Stimulated activated CD4-positive, alpha-beta T cell treated with anti-CD3 and anti-CD28 coated beads, Interleukin-4, amount 100 ng/mL, for 1 hour (primary cell): ENCODE data around the gene RFTN1.
A peak's percentile ranks its signal among the peaks of the same experiment; 100 is the strongest.

Source experiments
- DNase-seq: peaks from one replicate; pipeline ENCODE4 v3.0.0-alpha.2; 2020

The RFTN1 gene

DNA sequence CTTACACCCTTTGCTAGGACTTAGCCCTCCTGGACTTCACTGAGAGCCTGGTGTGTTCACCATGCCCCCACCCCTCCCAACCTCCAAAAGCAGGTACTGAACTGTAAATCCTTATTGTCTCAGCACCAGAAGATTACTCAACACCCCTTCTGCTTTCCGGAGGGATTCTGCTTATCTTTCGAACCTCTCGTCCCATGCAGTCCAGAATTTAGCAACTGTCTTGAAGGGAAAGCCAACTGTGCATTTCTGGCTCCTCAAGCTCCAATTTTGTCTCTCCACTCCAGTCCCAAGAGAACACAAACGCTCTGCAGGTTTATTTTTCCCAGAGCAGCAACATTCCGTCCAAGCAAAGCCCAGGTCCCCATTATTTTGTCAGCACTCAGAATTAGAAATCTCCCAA, 49.6 kb downstream of the RFTN1 start:
- DNase-seq: no peak

DNA sequence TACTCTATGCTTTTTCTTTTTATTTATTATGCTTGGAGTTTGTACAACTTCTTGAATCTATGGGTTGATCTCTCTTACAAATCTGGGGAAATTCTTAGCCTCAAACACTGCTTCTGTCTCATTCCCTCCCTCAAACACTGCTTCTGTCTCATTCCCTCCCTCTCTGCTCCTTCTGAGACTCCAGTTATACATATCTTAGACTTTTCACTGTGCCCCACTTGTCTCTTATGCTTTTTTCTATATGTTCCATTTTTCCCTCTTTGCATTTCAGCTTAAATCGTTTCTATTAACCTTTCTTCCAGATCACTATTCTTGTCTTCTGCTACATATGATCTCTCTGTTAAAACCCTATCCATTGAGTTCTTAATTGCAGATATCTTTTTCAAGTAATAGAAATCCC, 50.4 kb downstream of the RFTN1 start:
- no peak for DNase-seq

DNA sequence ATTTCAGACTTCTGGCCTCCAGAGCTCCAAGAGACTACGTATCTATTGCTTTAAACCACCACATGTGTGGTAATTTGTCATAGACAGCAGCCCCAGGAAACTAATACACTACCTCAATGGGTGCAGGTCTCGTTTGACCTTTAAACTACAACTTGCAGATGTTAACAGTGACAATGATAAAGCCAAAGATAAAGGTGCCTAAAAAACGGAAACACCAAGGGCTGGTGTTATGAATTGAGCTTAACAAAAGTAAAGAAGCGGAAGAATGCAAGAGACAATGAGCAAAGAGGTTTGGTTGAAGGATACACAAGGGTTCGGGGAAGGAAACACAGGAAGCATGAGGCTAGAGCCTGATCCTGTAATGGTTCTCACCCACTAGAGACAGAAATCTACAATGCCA, 50.8 kb downstream of the RFTN1 start:
- no peak for DNase-seq

DNA sequence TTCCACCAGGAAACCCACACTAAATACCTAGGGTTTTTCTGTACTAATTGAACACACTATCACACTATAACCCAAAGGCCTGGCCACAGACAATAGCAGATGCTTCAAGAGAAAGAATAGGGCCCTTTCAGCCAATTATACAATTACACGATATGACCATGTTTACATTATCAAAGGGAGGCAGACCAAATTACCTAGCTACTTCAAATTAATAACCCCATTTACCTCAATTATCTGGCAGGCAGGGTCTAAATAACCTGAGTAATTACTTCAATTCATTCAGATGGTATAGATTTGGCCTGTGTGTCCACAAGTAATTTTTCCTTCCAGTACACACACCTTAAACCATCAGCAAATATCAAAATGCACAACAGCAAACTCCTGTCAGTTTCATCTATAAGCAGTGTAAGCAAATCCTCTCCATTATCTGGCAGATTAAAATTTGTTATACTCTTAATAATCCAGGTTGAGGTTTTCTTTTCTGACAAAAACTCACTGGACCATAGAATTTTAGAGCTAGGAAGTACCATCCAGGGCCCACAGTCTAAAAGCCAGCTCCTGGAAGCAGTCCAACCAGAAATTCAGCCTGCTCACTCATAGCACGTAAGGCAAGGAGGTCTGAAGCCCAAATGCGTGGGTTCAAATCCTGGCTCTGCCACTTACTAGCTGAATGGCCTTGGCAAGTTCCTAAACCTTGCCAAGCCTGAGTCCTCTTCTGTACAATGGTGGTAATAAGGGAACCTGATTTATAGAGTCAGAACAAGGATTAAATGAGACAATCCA, 51.8 kb downstream of the RFTN1 start:
- no peak for DNase-seq

DNA sequence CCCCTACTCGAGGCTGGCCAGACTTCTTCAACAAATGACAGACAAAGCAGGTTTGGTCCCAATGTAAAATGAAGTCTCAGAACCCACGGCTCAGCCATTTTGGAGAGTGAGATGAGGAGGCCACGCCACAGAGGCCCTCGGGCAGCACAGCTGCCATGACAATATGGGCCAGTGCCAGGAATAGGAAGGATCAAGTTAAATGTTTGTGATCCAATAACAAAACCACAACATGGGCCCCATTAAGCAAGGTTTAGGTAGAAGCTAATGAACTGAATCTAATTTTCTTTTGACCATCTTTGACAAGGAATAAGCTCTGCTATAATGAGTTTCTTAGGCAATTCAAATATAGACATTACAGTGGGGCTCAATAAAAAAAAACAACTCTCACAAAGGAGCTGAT, 52.6 kb downstream of the RFTN1 start:
- no peak for DNase-seq

DNA sequence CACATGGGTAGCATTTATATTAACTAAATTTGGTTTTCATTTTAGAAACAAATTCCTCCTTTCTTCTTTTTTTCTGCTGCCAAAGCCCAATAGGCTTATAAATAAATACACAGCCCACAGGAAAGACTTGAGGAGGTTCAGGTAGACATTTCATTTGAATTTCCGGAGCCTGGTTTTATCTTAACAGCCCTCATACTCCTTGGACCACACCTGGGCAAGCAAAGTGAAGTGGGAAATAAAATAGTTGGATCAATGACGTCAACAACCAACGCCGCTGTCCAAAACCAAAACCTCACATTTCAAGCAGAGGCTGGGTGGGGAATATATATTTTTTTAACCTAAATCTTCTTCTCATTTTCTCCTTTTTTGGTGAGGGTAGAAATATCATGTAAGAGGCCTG, 53.2 kb downstream of the RFTN1 start:
- DNase-seq: no peak

DNA sequence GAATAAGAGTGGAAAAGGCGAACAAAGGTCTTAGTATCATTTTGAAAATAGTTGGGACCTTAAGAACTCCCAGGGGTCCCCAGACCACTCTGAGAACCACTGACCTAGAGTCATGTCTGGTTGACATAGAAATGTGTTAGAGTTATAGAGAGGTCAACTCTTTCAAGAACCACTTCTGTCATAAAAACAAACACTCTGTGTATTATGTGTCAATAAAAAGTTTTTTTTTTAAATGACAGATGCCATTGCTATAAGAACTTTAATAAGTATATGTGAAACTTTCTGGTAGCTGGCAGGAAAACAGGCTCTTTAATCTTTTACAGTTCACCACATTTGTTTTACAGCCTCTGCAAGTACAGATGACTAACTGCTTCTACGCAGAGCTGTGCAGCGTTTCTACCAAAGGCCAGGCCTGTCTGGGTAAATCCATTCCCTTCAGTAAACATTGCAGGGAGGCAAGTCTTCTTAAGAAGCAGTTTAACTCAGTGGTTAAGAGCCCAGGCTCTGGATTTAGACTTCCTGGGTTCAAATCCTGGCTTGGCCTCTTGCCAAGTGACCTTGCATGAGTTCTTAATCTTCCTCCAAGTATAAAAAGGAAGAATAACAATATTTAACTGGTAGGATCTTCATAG, 56.6 kb downstream of the RFTN1 start:
- no peak for DNase-seq

DNA sequence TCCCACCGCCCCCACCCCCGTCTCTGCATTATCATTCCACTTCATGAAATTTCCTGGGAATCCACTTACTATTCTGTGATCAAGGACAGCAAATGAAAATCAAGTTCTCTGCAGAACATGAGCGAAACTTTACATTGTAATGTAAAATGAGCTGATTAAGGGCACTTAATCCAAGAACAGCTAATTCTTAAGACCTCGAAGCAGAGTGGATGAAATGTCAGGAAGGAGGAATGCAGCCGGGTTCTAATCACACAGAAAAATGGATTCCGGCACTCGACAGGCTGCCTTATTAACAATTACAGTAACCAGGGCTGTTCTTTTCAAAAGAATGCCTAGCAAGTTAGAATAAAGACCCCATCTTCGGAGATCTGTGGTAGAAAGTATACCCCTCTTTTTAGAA, 57.5 kb downstream of the RFTN1 start:
- DNase-seq: no peak

DNA sequence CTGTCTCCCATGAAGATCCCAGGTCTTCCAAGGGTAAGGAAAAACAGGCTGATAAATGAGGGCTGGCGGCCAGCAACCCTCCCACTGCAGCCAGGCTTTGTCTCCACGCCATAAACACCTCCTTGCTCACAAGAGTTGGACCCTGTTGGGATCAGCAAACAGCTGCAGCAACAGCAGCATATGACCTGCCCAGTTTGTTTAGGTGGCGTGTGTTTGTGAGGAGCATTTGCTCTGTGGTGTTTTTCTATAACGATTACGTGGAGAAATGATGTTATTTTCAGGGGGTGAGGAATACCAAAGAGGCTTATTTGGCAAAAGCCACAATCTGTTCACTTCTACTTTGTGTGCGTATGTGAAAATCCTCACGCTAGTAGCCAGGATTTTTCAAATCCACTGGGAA, 58.5 kb downstream of the RFTN1 start:
- DNase-seq: no peak

DNA sequence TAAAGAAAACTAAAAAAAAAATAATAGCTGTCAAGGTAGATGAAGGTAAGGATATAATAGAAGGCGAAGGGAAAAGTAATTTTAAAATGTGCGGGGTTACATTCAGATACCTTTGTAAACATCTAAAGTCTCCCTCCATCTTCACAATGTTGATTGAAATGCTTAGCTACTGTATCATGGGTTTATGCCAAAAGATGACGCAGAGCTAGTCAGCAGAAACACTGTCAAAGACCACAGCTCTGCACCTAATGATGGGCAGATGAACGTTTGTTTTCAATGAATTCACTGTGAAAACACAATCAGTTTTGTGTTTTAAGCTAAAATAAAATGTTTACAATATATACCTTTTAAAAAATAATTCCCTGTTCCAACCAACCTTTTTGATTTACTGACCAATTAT, 61.2 kb downstream of the RFTN1 start:
- DNase-seq: no peak

DNA sequence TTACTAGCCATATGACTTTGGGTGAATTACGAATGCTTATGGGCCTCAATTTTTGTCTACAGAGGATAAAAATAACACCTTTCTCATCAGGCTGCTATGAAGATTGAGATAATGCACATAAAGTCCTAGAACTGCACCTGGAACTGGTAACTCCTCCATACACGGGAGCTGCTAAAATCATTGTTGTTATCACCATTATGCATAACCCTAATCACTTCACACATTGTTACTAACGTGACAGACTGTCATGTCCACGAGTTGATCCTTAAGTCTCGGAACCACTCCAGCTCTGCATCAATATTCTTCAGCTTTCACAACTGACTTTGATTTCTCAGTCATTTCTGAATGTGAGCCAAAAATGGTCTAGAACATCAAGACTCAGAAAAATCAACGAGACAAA, 64.1 kb downstream of the RFTN1 start:
- DNase-seq: no peak

DNA sequence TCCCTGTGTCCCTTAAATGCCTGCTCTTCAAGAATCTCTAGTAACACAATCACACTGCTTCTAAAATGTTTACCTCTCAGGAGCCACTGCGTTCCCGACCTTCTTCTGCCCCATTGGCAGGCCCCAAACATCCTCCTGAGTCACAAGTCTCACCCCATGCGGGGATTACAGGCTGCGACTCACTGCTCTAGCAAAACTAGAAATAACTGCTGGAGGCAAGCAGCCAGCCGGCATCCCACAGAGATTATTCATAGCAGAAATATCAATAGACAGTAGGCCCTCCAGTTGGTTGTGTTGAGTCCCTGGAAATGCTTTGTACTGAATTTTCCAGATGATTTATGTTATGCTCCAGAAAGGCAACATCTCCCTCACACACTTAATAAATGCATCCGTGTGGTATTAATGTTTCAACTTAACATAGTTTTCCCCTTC, 64.8 kb downstream of the RFTN1 start:
- peak; percentile 30 for DNase-seq

DNA sequence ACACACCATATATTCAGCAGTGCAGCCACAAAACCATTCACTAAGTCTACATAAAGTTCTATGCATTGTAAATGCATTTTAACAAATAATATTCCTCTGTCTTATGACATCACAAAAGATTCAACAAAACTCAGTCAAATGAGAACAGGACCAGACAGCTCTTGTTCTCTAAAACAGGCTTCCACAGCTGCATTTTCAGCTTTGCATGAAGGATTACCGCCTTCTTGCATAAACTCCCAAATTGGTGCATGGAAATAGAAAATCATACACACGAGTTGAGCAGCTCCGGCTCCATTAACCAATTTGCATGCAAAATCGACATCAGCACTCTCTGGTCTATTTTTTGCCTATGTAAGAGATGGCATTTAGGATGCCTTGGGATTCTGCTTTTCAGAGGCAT, 66.4 kb downstream of the RFTN1 start:
- no peak for DNase-seq

DNA sequence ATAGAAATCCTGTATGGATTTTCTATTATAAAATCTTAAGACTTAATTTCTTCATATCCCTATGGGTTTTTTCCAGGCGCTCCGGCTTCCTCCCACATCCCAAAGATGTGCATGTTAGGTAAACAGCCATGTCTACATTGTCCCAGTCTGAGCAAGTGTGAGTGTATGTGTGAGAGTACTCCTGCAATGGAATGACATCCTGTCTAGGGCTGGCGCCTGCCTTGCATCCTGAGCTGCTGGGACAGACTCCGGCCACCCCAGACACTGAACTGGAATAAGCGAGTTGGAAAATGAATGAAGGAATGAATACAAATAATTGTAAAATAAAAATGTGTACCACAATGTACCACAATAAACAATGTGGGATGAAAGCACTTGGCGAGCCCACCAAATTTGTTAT, 69.2 kb downstream of the RFTN1 start:
- DNase-seq: no peak

DNA sequence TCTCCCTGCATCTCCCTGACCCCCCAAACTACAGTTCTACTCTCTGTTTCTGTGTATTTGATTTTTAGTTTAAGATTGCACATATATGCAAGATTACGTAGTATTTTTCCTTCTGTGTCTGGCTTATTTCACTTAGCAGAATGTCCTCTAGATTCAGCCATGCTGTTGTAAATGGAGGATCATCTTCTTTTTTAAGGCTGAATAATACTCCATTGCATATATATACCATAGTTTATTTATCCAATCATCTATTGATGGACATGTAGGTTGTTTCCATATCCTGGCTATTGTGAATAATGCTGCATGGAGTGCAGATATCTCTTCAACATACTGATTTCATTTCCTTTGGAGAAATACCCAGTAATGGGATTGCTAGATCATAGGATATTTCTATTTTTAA, 70.8 kb downstream of the RFTN1 start:
- DNase-seq: no peak

DNA sequence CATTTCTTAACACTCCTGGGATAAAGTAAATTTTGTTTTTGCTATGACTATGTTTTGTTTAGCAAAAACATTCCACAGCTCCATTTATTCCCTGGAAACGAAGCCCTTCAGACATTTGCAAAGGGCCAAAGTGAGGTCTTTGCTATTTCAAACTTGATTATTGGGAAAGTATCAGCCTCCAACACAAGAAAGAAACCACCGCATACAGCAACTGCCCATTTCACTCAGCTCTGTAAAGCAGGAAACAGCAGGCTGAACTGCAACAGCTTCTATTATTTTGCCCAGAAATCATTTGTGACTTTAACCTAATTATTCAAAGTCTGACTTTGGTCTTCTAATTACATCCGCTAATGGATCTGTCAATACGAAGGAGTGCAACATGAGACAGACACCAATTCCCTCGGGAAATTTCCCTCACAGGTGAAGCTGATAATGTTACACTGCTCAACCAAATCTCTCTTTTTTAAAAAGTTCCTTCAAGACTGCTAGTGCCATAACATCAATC, 72.1 kb downstream of the RFTN1 start:
- no peak for DNase-seq

DNA sequence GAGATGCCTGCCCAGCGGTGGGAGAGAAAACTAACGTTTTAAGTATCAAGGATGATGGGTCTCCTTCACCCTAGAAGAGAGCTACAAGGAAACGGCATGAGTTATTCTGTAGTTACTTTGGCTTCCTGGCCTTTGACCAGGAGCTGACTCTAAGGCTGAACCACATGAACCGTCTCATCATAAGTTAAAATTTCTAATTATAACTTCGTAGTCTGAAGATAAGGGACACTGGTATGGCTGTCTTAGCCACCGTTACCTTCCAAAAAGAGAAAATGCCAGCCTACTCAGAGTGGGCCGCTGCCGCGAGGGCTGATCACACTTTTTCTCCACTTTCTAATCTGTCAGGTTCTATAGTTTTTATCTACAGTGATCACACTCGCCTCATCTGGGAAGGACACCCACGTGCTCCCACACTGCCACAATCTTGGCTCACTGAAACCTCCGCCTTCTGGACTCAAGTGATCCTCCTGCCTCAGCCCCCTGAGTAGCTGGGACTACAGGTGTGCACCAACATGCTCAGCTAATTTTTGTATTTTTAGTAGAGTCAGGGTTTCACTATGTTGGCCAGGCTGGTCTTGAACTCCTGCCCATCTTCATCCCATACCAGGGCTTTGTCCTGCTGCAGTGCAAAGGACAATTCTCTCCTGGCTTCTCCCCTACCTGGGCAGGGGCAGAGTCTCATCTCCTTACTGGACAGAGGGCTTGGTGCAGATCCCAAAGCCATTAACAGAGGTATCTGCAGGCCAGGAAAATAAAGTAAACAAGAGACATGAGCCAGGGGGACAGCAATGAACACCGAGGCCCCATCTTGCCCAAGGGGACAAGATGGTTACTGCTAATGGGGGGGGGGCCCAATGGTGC, 73.4 kb downstream of the RFTN1 start:
- no peak for DNase-seq

DNA sequence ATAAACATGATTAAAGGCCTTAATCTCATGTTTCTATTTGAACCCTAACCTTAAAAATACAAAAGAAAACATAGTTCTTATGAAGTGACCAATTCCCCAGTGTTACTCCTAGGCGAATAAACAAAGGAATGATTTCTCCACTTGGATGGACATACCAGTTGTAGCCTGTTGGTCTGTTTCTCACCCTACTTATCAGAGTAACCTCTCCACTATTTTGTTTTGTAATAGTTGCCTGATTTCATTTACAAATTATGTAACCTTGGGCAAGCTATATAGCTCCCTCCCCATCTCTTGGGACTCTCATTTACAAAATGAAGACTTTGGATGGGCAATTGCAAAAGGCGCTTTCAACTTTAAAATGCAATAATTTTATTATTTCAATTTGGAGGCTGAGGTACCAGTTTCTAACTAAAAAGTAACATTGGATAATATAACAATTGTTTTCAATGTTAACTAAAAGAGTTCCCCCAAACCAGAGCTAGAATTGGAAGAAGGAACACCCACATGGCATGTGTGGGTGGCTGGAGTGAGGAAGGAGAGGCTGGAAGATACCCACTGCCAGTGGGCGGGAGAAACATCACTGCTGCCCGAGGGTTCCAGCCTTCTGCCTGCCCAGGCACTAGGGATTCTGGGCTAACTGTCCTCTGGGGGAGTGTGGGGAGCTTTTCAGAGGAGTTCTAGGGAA, 74.2 kb downstream of the RFTN1 start:
- no peak for DNase-seq

DNA sequence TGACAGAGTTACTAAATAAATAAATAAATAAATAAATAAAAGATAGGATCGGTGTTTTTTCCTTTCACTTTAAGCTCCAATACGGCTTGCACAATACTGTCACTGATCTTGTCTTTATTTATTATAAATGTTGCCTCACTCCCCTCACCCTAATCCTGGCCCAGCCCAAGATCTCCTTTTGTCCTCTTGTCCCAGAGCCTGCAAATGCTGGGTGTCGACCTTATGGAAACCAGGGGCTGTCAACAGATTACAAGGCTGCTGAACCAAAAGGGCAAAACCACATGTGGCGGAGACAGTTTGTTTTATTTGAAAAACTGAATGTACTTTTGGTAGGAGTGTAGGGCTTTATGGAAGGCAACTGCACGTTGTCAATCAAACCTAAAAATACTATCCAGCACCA, 75.9 kb downstream of the RFTN1 start:
- no peak for DNase-seq

DNA sequence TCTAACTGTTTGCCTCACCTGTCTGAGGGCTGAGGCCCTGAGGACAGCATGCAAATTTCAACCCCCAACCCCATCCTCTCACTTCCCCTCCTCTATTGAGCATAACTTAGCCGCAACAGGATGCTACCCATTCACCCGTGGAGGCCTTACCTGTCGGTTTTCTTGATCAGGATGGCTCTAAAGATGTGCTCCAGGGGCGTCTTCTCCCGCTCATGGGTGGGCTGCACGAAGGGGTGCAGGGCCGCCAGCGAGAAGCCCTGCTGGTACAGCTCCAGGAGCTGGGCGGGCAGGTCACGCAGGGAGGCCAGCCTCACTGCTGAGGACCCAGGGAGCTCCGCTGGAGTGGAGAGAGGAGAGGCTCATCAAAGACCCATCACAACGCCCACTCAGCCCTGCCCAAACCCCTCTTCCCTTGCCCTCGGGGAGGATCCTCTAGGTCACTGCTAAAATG, 79.8 kb downstream of the RFTN1 start:
- DNase-seq: no peak

DNA sequence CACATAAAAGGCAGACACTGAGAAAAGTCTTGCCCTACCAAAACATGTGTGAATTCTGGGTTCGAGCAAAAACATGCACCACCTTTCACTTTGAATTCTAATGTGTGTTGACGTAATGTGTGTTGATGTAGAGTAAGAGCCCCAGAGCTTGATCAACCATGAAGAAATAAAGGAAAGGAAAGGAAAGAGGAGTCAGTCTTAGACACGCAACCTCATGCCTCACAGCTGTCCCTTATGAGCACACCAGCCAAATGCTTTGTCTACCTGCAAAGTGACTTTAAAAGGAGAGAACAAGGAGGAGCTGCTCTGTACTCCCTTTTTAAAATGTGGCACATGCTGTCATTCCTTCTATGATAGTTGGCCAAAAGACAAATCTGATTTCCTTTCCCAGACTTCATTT, 80.8 kb downstream of the RFTN1 start:
- no peak for DNase-seq

DNA sequence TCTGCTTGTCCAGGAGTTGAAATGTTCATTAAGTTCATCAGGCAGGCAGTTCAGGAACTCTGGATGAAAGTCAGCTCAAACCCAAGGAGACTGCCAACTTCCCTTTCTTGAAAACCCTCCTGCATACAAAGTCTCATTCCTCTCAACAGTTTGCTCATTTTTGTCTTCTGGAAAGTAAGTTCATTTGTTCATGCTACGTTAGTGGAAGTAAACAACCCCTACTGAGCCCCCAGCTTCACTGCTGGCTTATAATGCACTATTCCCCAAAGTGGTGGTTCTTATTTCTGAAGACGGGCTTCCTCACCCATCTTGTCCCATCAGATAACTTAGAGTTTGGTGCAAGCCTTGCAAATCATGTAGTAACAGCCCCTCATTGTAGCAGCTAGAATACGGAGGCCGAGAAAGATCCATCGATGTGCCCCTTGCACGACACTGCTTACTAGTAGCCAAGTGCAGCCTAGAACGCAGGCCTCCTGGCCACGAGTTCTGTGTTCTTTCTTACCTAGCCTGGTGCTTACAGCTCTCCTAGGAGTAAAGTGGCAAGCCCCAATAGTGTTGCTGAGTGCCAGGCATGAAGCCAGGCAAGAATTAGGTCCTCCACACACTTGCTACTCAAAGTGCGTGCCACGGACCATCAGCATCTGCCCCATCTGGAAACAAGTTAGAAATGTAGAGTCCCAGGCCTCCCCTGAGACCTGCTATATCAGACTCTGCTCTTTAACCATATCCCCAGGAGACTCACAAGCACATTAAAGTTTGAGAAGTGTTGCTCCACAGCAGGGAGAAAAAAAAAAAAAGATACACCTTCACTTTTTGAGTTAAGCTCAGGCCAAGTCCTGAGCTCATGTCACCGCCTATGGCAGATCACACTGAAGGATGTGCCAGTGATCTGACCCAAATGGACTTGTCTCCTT, 82.5 kb downstream of the RFTN1 start:
- DNase-seq: no peak
